NCI-H510A treated with DMSO at 0.1 percent for 48 hours (cell line): ENCODE data around the gene TMEM120B.
"Not testable (repeated sequence)": the region's sequence is repeated elsewhere in the genome, so short reads cannot be mapped to it uniquely, and the experiment has no call there.

Experiments used
- DNase-seq: peaks from one replicate; lab custom pipeline; 2025; lab: John Stamatoyannopoulos, UW

TMEM120B gene

GRCh38 chr12:121748571-121749265, 36.2 kb downstream of the TMEM120B start:
- DNase-seq: no peak

- DNase-seq: no peak
These were observed 36.7 kb downstream of the TMEM120B start for GRCh38 chr12:121749267-121749666.

GRCh38 chr12:121750507-121750955, 38.0 kb downstream of the TMEM120B start:
- DNase-seq: no peak

- no peak for DNase-seq
These were observed 38.5 kb downstream of the TMEM120B start for GRCh38 chr12:121751034-121751433.

GRCh38 chr12:121751749-121752351, 39.3 kb downstream of the TMEM120B start:
- no peak for DNase-seq

GRCh38 chr12:121753844-121754264, 41.3 kb downstream of the TMEM120B start:
- no peak for DNase-seq

GRCh38 chr12:121754836-121755235, 42.3 kb downstream of the TMEM120B start:
- DNase-seq: no peak

- DNase-seq: no peak
These were observed 43.0 kb downstream of the TMEM120B start for GRCh38 chr12:121755591-121755990.

- DNase-seq: not testable (repeated sequence)
These were observed 46.0 kb downstream of the TMEM120B start for GRCh38 chr12:121758536-121758935.

- DNase-seq: no peak
These were observed 49.7 kb downstream of the TMEM120B start for GRCh38 chr12:121762269-121762668.

- DNase-seq: no peak
These were observed 52.3 kb downstream of the TMEM120B start for GRCh38 chr12:121764808-121765207.

GRCh38 chr12:121765573-121765972, 53.0 kb downstream of the TMEM120B start:
- DNase-seq: no peak

- DNase-seq: no peak
These were observed 53.9 kb downstream of the TMEM120B start for GRCh38 chr12:121766290-121767039.

- no peak for DNase-seq
These were observed 55.0 kb downstream of the TMEM120B start for GRCh38 chr12:121767525-121768016.

- DNase-seq: no peak
These were observed 56.8 kb downstream of the TMEM120B start for GRCh38 chr12:121769297-121769830.

- no peak for DNase-seq
These were observed 57.3 kb downstream of the TMEM120B start for GRCh38 chr12:121769831-121770301.

GRCh38 chr12:121770388-121770787, 57.8 kb downstream of the TMEM120B start:
- DNase-seq: no peak

GRCh38 chr12:121770813-121771625, 58.5 kb downstream of the TMEM120B start:
- no peak for DNase-seq

GRCh38 chr12:121773011-121773777, 60.6 kb downstream of the TMEM120B start:
- DNase-seq: peak; percentile 79

- no peak for DNase-seq
These were observed 62.5 kb downstream of the TMEM120B start for GRCh38 chr12:121774968-121775474.
